GM19239 (cell line): ENCODE data around the gene MAN2B2.
"Not testable (repeated sequence)": the region's sequence is repeated elsewhere in the genome, so short reads cannot be mapped to it uniquely, and the experiment has no call there.

Experiments used
- DNase-seq: peaks from one replicate; pipeline ENCODE4 v3.0.0; 2011; ENCODE audit warnings: low spot score; ENCODE audit not compliant: insufficient read length
- FAIRE-seq: peaks from 2 replicates; lab custom pipeline; 2011; peaks lifted over from hg19 to GRCh38; lab: Jason Lieb, UNC

Gene MAN2B2

DNA sequence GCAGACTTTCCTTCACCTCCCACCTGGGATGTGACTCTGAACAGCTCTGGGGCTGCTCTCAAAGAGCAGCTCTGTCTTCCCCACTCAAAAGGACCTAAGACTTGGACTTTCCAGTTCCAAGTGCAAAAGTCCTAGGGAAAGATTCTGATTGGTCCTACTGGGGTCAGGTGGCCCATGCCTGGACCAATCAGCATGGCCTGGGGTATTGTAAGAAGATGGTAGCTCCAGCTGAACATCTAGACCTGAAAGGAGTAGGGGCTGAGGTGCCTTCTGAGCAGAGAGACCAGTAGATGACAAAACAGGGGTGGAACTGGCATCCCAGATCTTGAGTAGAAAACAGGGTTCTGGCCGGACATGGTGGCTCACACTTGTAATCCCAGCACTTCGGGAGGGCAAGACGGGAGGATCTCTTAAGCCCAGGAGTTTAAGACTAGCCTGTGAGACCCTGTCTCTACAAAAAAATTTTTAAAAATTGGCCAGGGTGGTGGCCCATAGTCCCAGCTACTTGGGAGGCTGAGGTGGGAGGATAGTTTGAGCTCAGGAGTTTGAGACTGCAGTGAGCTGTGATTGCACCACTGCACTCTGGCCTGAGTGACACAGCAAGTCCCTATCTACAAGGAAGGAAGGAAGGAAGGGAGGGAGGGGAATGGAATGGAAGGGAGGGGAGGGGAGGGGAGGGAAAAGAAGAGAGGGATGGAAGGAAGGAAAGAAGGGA is 38.1 kb downstream of the MAN2B2 start:
- DNase-seq (no peak), FAIRE-seq (no peak)

DNA sequence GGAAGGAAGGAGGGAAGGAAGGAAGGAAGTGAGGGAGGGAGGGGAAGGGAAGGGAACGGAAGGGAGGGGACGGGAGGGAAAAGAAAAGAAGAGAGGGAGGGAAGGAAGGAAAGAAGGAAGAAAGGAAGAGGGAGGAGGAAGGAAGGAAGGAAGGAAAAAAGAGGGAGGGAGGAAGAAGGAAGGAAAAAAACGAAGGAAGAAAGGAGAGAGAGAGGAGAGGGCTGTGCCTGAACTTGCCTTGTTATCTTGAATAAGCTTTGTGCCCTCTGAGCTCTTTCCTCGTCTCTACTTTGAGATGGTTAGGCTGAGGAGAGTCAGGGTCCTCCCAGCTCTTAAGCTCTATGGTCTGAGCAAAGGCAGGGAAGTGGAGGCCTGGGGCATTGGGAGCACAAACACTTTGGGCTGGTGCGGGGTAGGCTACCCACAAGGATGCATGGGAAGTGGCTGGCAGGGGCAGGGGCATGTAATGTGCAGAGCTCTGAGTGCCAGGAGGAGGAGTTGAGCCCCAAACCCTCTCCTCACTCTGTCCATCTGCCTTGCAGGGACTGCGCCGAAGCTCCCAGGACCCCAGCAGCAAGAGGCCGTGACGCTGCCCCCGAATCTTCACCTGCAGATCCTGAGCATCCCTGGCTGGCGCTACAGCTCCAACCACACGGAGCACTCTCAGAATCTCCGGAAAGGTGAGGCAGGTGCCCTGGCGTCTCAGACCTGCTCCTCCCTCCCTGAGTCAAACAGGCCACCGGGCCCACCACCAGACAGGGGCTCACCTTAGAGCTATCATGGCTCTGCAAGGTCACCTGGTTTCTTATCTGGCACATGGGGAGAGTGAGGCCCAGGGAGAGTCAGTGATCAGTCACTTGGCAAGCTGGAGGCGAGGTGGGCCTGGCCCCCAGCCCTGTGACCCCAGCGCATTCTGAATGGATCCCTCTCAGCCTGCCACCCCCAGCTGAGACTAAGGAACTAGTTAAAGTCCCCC is 39.0 kb downstream of the MAN2B2 start:
- FAIRE-seq: no peak

DNA sequence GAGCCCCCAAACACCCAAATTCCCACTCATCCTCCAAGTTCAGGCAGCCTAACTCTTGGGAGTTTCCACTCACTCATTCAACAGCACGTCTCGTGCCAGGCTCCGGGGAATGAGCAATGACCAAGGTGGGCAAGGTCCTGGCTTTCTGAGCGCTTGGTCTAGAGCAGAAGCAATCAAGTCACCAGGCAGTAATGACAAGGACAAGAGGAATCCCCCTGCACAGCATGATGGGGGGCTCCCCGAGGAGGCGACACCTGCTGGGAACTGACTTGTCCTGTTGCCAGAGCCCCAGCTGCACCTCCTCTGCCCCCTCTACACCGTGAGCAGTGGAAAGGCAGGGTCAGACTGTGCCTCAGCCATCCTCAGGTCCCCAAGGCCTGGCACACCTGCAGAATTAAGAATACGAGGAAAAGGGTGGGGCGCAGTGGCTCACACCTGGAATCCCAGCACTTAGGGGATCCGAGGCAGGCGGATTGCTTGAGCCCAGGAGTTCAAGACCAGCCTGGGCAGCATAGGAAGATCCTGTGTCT is 39.8 kb downstream of the MAN2B2 start:
- no peak for DNase-seq
- FAIRE-seq: no peak

More for the DNA sequence above, 39.0 kb downstream of the MAN2B2 start:
- no peak for DNase-seq

DNA sequence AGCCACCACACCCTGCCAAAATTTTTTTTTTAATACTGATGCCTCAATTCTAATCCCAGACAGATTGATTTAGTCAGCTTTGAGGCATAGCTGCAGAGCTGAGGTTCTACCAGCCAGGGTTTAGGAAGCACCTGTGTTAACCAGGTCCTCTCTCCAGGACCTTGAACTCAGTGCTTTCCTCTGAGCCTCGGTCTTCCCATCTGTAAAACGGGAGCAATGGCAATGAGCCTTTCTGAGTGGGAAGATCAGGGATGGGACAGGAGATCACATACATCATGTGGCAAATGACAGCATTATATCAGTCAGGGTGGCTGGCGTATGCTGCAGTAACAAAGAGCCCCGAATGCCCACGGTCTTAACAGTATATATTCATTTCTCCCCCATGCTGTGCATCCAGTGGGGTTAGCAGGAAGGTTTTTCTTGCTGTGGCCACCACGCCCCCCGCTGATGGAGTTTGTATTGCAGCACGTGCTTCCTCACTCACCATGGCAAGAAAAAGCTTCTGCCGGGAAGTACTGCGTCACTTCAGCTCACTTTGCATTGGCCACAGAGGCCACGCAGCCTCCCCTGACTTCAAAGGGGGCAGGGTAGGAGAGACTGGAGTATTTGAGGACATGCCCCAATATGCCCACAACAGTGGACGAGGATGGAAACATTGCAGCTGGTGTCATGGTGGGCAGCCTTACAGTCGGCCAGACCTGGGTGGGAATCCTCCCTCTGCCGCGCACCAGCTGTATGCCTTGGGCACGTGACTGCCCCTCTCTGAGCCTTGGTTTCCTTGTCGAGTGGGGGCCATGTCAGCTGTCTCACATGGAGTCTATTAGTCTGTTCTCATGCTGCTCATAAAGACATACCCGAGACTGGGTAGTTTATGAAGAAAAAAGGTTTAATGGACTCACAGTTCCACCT is 41.4 kb downstream of the MAN2B2 start:
- FAIRE-seq: no peak
- no peak for DNase-seq

DNA sequence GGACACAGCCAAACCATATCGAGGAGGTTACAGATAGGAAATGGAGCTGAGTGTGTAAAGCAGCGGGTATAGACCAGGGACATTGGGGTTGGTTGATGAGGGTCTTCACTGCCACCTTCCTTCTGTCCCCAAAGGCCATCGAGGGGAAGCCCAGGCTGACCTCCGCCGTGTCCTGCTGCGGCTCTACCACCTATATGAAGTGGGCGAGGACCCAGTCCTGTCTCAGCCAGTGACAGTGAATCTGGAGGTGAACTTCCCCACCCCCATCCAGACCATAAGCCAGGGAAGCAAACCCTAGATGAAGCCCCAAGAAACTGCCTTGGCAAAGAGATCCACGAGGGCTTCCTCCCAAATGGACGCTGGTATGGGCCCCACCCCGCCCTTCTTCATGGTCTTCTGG is 42.3 kb downstream of the MAN2B2 start:
- DNase-seq (no peak), FAIRE-seq (no peak)

DNA sequence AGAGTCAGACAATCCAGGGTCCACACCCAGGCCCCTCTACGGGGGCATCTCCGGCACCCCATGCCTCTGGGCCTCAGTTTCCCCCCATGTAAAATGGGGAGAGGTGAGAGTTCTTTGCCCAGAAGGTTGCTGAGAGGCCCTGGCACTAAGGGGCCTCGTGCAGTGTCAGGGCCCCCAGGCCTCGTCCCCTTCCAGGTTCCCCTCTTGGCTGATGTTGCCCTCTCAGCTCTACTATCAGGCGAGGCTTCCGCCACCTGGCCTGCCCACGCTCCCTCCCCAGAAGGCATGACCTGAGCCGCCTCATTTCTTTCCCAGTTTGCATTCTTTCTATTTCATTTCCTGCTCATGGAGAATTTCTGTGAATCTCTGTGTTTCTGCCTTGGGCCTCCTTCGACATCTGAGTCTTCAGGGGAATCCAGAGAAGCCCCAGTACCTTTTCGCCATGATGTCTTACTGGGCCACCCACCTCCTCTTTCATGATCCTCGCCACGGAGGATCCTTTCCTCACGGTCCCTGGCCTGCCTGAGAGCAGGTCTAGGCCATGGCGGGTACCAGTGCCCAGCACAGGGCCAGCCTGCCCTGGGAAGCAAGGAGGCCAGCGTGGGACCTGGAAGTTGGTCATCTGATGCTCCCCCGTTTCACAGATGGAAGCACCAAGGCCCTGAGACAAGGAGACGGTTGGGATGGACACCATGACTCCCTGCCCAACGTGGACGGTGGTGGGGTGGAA is 43.6 kb downstream of the MAN2B2 start:
- FAIRE-seq: no peak
- DNase-seq: no peak

DNA sequence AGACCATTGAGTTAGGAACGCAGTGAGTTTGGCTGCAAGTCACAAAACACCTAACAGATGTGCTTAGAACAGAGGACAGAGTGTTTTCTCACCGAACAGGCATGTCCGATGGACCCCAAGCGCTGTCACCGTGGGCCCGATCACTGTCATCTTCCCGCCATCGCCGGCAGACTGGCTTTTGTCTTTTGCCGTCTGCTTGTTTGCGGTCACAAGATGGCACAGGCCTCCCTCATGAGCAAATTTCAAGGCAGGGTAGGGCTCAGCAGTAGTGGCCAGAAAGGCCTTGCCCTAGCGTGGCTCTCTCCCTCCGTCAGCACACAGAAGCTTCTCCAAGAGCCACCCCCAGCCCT is 44.1 kb downstream of the MAN2B2 start:
- FAIRE-seq (no peak), DNase-seq (no peak)

DNA sequence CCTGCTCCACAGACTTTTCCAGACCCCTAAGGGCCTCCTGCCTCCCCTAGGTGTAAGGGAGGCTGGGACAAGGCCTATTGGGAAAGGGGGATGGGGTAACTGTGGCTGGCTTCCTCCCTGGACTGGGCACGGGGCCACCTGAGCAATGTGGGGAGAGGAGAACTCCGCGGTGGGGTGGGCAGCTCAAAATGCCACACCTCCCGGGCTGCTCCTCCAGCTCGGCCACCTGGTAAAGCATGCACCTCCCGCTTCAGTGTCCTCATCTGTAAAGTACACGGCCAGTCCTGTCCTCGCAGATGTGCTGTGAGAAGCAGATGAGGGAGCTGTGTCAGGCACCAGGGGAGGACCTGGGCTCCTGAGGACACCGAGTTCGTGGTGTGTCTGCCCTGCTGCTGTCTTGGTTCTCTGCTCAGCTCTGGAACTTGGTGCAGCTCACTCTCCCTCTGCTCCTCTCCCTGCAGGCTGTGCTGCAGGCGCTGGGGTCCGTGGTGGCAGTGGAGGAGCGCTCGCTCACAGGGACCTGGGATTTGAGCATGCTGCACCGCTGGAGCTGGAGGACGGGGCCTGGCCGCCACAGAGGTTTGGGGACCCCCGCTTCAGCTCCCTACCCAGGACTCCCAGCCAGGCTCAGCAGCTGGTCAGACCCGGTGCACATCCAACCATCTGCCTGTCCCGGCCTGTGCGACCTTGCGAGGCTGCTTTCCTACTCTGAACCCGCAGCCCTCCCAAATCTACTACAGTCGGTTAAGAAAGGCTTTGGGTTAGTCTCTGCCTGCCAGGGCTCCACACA is 44.7 kb downstream of the MAN2B2 start:
- FAIRE-seq (no peak), DNase-seq (no peak)

DNA sequence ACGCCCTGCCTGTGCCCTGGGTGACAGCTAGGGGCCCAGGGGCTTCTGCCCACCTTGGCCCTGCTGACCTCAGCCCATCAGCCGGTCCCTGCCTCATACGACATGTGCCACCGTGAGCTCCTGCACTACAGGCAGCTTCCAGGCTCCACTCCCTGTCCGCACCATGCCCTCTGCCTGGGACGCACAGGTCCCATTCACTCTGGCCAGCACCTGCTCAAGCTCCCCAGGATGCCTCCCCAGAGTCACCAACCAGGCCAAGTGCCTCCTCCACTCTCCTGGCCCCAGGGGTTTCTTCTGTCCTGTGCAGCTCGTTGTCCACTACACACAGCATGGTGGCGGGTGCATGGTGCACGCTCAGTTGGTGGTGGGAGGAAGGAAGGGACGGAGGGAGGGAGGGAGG is 45.3 kb downstream of the MAN2B2 start:
- FAIRE-seq (no peak), DNase-seq (no peak)

DNA sequence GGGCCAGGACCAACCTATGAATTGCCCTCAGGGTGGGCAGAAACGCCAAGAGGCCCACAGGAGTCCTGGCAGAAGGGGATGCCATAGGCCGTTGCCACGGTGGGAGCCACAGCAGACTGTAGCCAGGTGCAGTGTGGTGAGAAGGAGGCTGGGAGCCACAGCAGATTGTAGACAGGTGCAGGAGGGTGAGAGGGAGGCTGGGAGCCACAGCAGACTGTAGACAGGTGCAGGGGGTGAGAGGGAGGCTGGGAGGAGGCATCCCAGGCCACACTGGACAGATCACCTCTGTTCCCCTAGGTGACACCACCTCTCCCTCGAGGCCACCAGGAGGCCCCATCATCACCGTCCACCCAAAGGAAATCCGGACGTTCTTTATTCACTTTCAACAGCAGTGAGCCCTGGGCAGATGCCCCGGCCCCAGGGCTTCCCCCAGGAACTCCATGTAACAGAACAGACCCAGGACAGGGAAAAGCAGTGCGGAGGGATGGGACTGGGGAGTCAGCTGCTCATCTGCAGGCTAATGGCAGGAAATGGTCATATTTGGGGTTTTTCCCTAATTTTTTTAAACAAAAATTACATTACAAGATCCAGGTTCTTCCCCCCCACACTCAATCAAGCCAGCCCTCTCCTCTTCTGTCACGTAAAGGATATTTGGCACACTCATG is 46.0 kb downstream of the MAN2B2 start:
- no peak for FAIRE-seq
- no peak for DNase-seq

DNA sequence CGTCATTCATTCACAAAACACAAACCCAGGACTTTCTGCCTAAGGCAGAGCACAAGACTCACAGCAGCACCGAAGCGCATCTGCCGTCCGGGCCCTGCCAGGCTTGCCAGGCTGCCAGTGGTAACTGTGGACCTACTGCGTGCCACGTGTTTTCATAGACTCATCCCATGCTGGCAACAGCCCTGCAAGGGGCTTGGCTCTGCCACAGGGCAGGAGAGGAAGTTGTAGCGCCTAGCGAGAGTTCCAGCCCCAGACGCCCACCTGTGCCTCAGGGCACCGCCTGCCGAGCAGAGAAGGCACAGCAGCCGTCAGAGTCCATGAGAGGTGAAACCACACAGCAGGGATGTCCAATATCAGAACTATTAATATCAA is 46.6 kb downstream of the MAN2B2 start:
- DNase-seq (no peak), FAIRE-seq (no peak)

DNA sequence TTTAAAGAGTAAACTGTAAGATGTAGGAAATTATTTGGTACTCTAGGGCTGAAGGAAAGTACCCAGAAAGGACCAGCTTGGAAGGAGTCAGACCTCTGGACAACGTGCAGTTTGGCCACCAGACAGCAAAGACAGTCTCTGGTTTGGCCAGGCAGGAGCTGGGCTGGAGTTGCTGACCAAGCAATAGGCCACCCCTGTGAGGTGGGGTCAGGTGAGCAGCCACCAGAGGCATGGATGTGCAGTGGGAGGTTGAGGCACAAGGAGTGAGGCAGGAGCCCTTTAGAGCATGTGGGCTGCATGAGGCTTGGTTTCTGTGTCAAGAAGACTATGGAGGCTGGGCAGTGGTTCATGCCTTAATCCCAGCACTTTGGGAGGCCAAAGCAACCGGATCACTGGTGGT is 47.8 kb downstream of the MAN2B2 start:
- FAIRE-seq: no peak
- DNase-seq: no peak

DNA sequence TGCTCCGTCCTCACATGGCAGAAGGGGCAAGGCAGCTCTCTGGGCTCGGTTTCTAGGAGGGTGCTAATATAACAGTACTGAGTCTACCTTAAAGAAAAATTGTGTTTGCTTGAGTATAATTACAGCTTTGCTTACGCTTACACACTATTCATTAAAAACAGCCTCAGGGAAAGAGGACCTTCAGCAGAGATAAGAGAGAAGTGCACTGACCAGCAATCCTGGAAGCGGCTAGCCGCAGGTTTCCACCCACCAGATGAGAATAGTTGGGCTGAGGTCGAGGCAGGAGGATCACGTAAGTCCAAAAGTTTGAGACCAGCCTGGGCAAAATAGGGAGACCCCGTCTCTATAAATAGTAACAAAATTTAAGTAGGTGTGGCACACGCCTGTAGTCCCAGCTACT is 50.3 kb downstream of the MAN2B2 start:
- FAIRE-seq (no peak), DNase-seq (no peak)

DNA sequence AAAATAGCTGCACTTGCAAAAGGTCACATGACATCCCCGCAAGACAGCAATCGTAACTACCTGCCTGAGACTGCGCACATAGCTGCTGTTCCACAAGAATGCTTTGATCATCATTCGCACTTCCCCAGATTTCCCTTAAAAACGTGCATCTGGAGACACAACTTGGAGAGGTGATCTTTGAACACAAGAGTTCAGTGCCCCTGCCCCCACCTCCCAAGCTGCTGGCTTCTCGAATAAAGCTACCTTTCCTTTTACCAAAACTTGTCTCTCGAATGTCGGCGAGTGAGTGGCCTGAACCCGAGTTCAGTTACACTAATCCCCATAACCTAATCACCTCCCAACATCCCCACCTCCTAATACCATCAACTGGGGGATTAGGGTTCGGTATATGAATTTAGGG is 51.1 kb downstream of the MAN2B2 start:
- no peak for DNase-seq
- no peak for FAIRE-seq

DNA sequence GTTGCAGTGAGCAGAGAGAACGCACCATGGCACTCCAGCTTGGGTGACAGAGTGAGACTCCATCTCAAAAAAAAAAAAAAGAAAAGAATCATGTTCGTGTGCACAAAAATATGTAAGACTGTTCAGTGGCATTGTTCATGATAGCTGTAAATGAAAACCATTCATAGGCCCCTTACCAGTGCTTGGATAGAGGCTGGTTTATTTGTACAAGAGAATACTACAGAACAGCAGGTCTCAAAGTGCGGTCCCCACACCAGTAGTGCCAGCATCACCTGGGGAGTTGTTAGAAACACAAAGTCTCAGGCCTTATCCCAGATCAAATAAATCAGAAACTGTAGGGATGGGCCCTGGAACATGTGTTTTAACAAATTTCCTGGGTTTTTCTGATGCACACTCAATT is 52.8 kb downstream of the MAN2B2 start:
- DNase-seq: no peak
- no peak for FAIRE-seq

DNA sequence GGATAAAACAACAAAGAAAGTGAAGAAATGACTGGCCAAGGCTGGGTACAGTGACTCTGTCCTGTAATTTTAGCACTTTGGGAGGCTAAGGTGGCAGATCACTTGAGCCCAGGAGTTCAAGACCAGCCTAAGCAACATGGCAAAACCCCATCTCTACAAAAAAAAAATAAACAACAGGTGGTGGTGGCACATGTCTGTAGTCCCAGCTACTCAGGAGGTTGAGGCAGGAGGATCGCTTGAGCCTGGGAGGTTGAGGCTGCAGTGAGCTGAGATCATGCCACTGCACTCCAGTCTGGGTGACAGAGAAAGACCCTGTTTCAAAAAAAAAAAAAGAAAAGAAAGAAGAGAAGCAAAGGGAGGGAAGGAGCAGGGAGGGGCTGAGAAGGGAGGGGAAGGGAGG is 53.5 kb downstream of the MAN2B2 start:
- FAIRE-seq: not testable (repeated sequence)

DNA sequence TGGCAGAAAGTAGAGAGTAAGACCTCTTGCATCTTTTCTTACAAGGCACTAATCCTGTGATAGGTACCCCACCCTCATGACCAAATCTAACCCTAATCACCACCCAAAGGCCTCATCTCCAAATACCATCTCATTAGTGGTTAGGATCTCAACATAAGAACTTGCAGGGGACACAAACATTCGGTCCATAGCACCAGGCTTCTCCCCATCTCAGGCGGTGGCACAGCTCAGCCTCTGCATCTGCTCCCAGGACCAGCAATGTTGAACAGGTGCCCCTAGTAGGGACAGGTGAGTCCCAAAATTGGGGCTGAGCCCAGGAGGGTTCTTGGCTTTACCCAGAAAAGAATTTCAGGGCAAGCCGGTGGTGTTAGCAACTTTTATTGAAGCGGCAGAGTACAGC is 57.1 kb downstream of the MAN2B2 start:
- FAIRE-seq: no peak

More for the DNA sequence above, 53.5 kb downstream of the MAN2B2 start:
- DNase-seq: not testable (repeated sequence)

More for the DNA sequence above, 57.1 kb downstream of the MAN2B2 start:
- DNase-seq: no peak
